GM19238 (cell line): ENCODE data around the gene CETN1.

ENCODE experiments used
- DNase-seq: peaks from one replicate; pipeline ENCODE4 v3.0.0; 2011; ENCODE audit warnings: low spot score; ENCODE audit not compliant: insufficient read length

CETN1 gene

GRCh38 chr18:622289-622688 lies 42.1 kb downstream of the CETN1 start:
- DNase-seq = no peak

- peak; percentile 16 for DNase-seq
Observed at GRCh38 chr18:623761-624620, 43.8 kb downstream of the CETN1 start.

- no peak for DNase-seq
Observed at GRCh38 chr18:627231-627630, 47.1 kb downstream of the CETN1 start.

DNA sequence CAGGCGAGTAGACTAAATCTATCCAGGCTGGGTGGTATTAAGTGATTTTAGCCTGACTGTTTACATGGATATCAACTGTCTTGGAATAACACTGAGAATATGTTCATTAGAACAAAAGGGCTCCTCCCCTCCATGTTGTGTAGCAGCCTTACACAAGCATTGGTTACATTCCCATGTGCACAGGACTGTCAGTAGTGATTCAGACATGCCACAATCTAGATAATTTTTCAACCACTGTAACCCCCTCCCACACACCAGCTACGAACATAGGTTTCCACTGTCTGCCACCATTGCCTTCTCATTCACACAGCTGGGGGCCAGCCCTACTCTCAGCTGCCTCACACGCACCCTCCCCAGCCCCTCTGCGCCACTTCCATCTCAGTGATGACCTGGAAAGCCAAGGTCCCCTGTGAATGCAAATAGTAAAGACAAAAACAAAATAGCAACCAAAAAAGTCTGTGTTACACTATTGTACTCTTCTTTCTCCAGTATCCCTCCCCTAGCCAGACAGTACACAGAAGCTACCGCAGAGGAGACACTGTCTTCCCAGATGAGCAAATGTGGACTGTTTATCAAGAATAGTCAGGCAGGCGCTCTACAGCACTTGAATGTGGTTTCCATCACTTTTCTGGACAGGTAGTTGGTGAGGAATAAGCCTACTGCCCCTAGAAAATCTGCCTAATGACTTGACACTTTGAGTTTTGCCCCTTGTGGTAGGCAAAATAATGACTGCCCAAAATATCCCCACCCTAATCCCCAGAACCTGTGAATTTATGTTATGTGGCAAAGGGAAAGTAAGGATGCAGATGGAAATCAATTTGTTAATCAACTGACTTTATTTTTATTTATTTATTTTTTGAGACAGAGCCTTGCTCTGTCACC lies 49.3 kb downstream of the CETN1 start:
- no peak for DNase-seq

DNA sequence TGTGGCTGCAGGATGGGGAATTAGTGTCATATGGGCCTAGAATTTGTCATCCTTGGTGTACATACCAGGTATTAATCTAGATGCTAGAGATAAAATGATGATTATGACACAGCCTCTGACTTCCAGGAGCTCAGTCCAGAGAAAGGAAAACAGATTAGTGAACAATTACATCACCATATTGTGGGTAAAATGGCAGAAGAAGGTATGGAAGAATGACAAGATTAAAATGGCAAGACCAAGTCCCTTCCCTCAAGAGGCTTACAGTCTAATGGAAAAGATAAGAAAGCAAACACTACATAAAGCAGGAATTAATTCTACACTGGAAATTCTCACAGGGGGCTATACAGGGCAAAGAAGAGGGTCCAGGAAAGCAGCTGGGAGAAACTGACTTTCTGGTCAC lies 51.4 kb downstream of the CETN1 start:
- DNase-seq = no peak
